Stimulated activated CD8-positive, alpha-beta memory T cell treated with anti-CD3 and anti-CD28 coated beads, Interleukin-4, amount 100 ng/mL, for 24 hours (primary cell): ENCODE data around the gene ABCA7.
"Not testable (repeated sequence)": the region's sequence is repeated elsewhere in the genome, so short reads cannot be mapped to it uniquely, and the experiment has no call there.

Experiments used
- DNase-seq: peaks from one replicate; pipeline ENCODE4 v3.0.0-alpha.2; 2020; ENCODE audit warnings: low read depth

Gene ABCA7

GRCh38 chr19:1016647-1017114, 23.2 kb upstream of the ABCA7 start:
- no peak for DNase-seq

- no peak for DNase-seq
These were observed 22.6 kb upstream of the ABCA7 start for GRCh38 chr19:1017115-1017905.

- DNase-seq = no peak
These were observed 22.0 kb upstream of the ABCA7 start for GRCh38 chr19:1017906-1018305.

GRCh38 chr19:1018393-1018792, 21.5 kb upstream of the ABCA7 start:
- no peak for DNase-seq

GRCh38 chr19:1018932-1019615, 20.8 kb upstream of the ABCA7 start:
- no peak for DNase-seq

- DNase-seq = no peak
These were observed 20.3 kb upstream of the ABCA7 start for GRCh38 chr19:1019616-1019961.

GRCh38 chr19:1019980-1020867, 19.7 kb upstream of the ABCA7 start:
- no peak for DNase-seq

- DNase-seq = peak; percentile 94
These were observed 19.0 kb upstream of the ABCA7 start, which contains the start of gene TMEM259 for GRCh38 chr19:1020868-1021425. Gene TMEM259, minus strand, starts transcription at chr19:1021123. Its CDS starts 127 bp downstream, at chr19:1020996.

GRCh38 chr19:1023883-1024188, 16.1 kb upstream of the ABCA7 start:
- DNase-seq = not testable (repeated sequence)

GRCh38 chr19:1025080-1025479, 14.8 kb upstream of the ABCA7 start:
- DNase-seq = not testable (repeated sequence)

GRCh38 chr19:1025960-1026782, 13.7 kb upstream of the ABCA7 start, which contains the start of gene CNN2:
Gene CNN2, plus strand, starts transcription at chr19:1026608. Its CDS starts 54 bp downstream, at chr19:1026662.
- DNase-seq = peak; percentile 46

GRCh38 chr19:1026783-1027649, 12.9 kb upstream of the ABCA7 start:
- no peak for DNase-seq

- DNase-seq = no peak
These were observed 12.3 kb upstream of the ABCA7 start for GRCh38 chr19:1027650-1028061.

- no peak for DNase-seq
These were observed 11.6 kb upstream of the ABCA7 start for GRCh38 chr19:1028062-1028926.

- DNase-seq = no peak
These were observed 7.5 kb upstream of the ABCA7 start for GRCh38 chr19:1032264-1032867.

- no peak for DNase-seq
These were observed 3.8 kb upstream of the ABCA7 start for GRCh38 chr19:1035998-1036621.

- no peak for DNase-seq
These were observed 2.3 kb upstream of the ABCA7 start for GRCh38 chr19:1037621-1038064.

GRCh38 chr19:1038978-1039645, 795 bp upstream of the ABCA7 start:
- no peak for DNase-seq
